H9 (cell line): Measurements from ENCODE around the gene PFN1. TPM values are rescaled to one million over a fixed set of nuclear protein-coding genes. Genes with fewer than 3 reads are reported as not detected.

Experiments used
- DNase-seq: peaks from one replicate; pipeline ENCODE4 v3.0.0-alpha.2; 2017
- H2AFZ ChIP-seq: one replicate; pipeline ENCODE4 v1.6.1; 2013; ENCODE audit warnings: mild to moderate bottlenecking, low read length, control low read depth, moderate library complexity
- H2AK5ac ChIP-seq: 2 replicates; pipeline ENCODE4 v1.6.1; 2013; ENCODE audit warnings: low read length, control low read depth, mixed read lengths; ENCODE audit not compliant: insufficient read length
- H2BK120ac ChIP-seq: one replicate; pipeline ENCODE4 v1.6.1; 2013; ENCODE audit warnings: low read depth, mild to moderate bottlenecking, low read length, control low read depth, inconsistent platforms; ENCODE audit not compliant: poor library complexity, severe bottlenecking
- H2BK12ac ChIP-seq: 2 replicates; pipeline ENCODE4 v1.6.1; 2013; ENCODE audit warnings: low read length, control low read depth, mixed read lengths, low read depth; ENCODE audit not compliant: insufficient read length
- H2BK15ac ChIP-seq: 2 replicates; pipeline ENCODE4 v1.6.1; 2013; ENCODE audit warnings: low read depth, low read length, control low read depth
- H2BK20ac ChIP-seq: one replicate; pipeline ENCODE4 v1.6.1; 2013; ENCODE audit warnings: low read depth, mild to moderate bottlenecking, low read length, control low read depth, inconsistent platforms; ENCODE audit not compliant: poor library complexity, severe bottlenecking
- H2BK5ac ChIP-seq: 2 replicates; pipeline ENCODE4 v1.6.1; 2013; ENCODE audit warnings: low read length, control low read depth, mixed read lengths; ENCODE audit not compliant: insufficient read length
- H3K14ac ChIP-seq: 2 replicates; pipeline ENCODE4 v1.6.1; 2013; ENCODE audit warnings: low read length, control low read depth; ENCODE audit not compliant: insufficient read depth
- H3K18ac ChIP-seq: 2 replicates; pipeline ENCODE4 v1.6.1; 2013; ENCODE audit warnings: low read depth, mild to moderate bottlenecking, mixed read lengths, low read length, control low read depth; ENCODE audit not compliant: insufficient read length
- H3K23ac ChIP-seq: 2 replicates; pipeline ENCODE4 v1.6.1; 2013; ENCODE audit warnings: low read length, control low read depth, mixed read lengths, low read depth; ENCODE audit not compliant: insufficient read length
- H3K23me2 ChIP-seq: 2 replicates; pipeline ENCODE4 v1.6.1; 2013; ENCODE audit warnings: low read depth, mild to moderate bottlenecking, mixed read lengths, low read length, control low read depth; ENCODE audit not compliant: insufficient read length, poor library complexity, severe bottlenecking
- H3K27ac ChIP-seq: 2 replicates; pipeline ENCODE4 v1.5.1; 2013; ENCODE audit warnings: low read length, control low read depth, mixed read lengths, low read depth; ENCODE audit not compliant: insufficient read length
- H3K27me3 ChIP-seq: 2 replicates; pipeline ENCODE4 v1.6.1; 2013; ENCODE audit warnings: low read length, control low read depth, inconsistent platforms; ENCODE audit not compliant: insufficient read depth
- H3K4ac ChIP-seq: 2 replicates; pipeline ENCODE4 v1.6.1; 2013; ENCODE audit warnings: low read depth, mild to moderate bottlenecking, control low read depth, inconsistent platforms, low read length, moderate library complexity
- H3K4me1 ChIP-seq: 2 replicates; pipeline ENCODE4 v1.6.1; 2013; ENCODE audit warnings: low read length, control low read depth, inconsistent platforms; ENCODE audit not compliant: insufficient read depth
- H3K4me2 ChIP-seq: 2 replicates; pipeline ENCODE4 v1.6.1; 2013; ENCODE audit warnings: low read length, control low read depth, mixed read lengths; ENCODE audit not compliant: insufficient read length, insufficient read depth
- H3K56ac ChIP-seq: 2 replicates; pipeline ENCODE4 v1.6.1; 2013; ENCODE audit warnings: low read depth, mild to moderate bottlenecking, mixed read lengths, low read length, control low read depth; ENCODE audit not compliant: insufficient read length
- H3K79me1 ChIP-seq: 2 replicates; pipeline ENCODE4 v1.6.1; 2013; ENCODE audit warnings: low read depth, mild to moderate bottlenecking, moderate library complexity, low read length, control low read depth, inconsistent platforms; ENCODE audit not compliant: insufficient read depth, poor library complexity, severe bottlenecking
- H3K79me2 ChIP-seq: 2 replicates; pipeline ENCODE4 v1.6.1; 2013; ENCODE audit warnings: low read length, control low read depth, inconsistent platforms; ENCODE audit not compliant: insufficient read depth
- H3K9ac ChIP-seq: 2 replicates; pipeline ENCODE4 v1.6.1; 2013; ENCODE audit warnings: low read length, control low read depth, mixed read lengths; ENCODE audit not compliant: insufficient read length; ENCODE audit errors: extremely low read depth
- H3K9me3 ChIP-seq: one replicate; pipeline ENCODE4 v1.6.1; 2013; ENCODE audit warnings: low read depth, low read length, inconsistent platforms; ENCODE audit not compliant: control insufficient read depth
- H3T11ph ChIP-seq: one replicate; pipeline ENCODE4 v1.6.1; 2013; ENCODE audit warnings: mild to moderate bottlenecking, low read length, control low read depth, inconsistent platforms
- H4K20me1 ChIP-seq: one replicate; pipeline ENCODE4 v1.6.1; 2013; ENCODE audit not compliant: control insufficient read depth, insufficient read length, insufficient read depth
- H4K5ac ChIP-seq: 2 replicates; pipeline ENCODE4 v1.6.1; 2013; ENCODE audit warnings: low read depth, mild to moderate bottlenecking, mixed read lengths, low read length, control low read depth; ENCODE audit not compliant: insufficient read length
- H4K8ac ChIP-seq: replicated peaks from 2 replicates; pipeline ENCODE4 v1.6.1; 2013; ENCODE audit warnings: low read length, control low read depth, mixed read lengths, low read depth; ENCODE audit not compliant: insufficient read length
- H4K91ac ChIP-seq: 2 replicates; pipeline ENCODE4 v1.6.1; 2013; ENCODE audit warnings: low read depth, mild to moderate bottlenecking, moderate library complexity, mixed read lengths, low read length, control low read depth; ENCODE audit not compliant: insufficient read length
- H3K27ac Mint-ChIP-seq, 3 experiments: 2 replicates in 2 of 3; 3 replicates in 1 of 3; pipeline ENCODE4 v1.8.0; 2020 to 2021; ENCODE audit warnings: mixed read lengths in 3 of 3, mild to moderate bottlenecking in 1 of 3, moderate library complexity in 1 of 3
- H3K27me3 Mint-ChIP-seq: 2 replicates; pipeline ENCODE4 v1.8.0; 2021; ENCODE audit warnings: low read depth, mild to moderate bottlenecking, moderate library complexity, mixed read lengths
- H3K36me3 Mint-ChIP-seq, 3 experiments: 2 replicates in 2 of 3; 3 replicates in 1 of 3; pipeline ENCODE4 v1.8.0; 2020 to 2021; ENCODE audit warnings: low read depth in 3 of 3, mixed read lengths in 3 of 3; ENCODE audit not compliant: insufficient read depth in 1 of 3
- H3K4me1 Mint-ChIP-seq, 2 experiments: 2 replicates each; pipeline ENCODE4 v1.8.0; 2020; ENCODE audit warnings: mixed read lengths in 2 of 2
- H3K4me3 Mint-ChIP-seq, 2 experiments: 2 replicates in 1 of 2; 3 replicates in 1 of 2; pipeline ENCODE4 v1.8.0; 2020 to 2021; ENCODE audit warnings: mild to moderate bottlenecking in 2 of 2, mixed read lengths in 2 of 2, moderate library complexity in 1 of 2
- H3K9me3 Mint-ChIP-seq, 2 experiments: 2 replicates in 1 of 2; 3 replicates in 1 of 2; pipeline ENCODE4 v1.8.0; 2020; ENCODE audit warnings: mild to moderate bottlenecking in 2 of 2, mixed read lengths in 2 of 2, moderate library complexity in 1 of 2
- WGBS: extraction: QIAGEN DNeasy Blood & Tissue Kit; methylation state at CpG from one replicate; pipeline ENCODE4 v1.1.7; 2013; ENCODE audit warnings: missing lambda C conversion rate, low lambda C conversion rate, mixed read lengths; ENCODE audit not compliant: insufficient read length; ENCODE audit errors: extremely low coverage; 5-methylcytosine and 5-hydroxymethylcytosine counted together
- total RNA-seq: library from RNA; stranded (reverse); gene quantifications from 2 replicates; pipeline ENCODE4 v1.2.1, GENCODE V29; 2021
- TF ChIP-seq, protein P1 (sequence below): fragments of 200-600 bp; sonication (generic); conservative IDR thresholded peaks from 3 replicates; pipeline ENCODE4 v1.8.0; 2021; ENCODE audit warnings: antibody characterized with exemption, mild to moderate bottlenecking

The PFN1 gene
- total RNA-seq, 1 experiment from 2014 or later = 1,149 TPM

DNA sequence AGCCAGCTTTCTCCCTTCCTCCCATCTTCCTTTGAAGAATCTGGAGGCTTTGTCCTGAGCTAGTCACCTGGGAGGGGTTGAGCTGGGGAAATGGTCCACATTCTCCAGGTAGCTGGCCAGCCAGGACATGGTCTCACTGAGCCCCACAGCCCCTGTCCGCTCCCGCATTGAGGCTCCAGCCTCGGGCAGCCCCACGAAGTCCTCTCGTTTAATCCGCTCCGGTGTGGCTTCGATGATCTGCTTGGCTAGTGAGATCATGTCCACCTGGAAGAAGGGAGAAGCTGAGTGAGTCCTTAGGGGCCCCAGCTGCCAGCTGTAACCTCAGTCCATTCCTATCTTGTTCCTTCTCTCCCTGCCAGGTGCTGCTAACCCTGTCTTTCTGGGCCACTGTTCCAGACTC lies 21.9 kb upstream of the PFN1 start:
- Mint-ChIP-seq H3K4me3 (0 out of 5 replicates have a peak overlapping the region, but pooled peaks of 1 of the 2 experiments have one; percentile 31), H3K4me1 (peaks cover 36 to 38% of the 10 kb centered on the region in 2 experiments), H3K9me3 (peaks cover 2 to 12% of the 10 kb centered on the region in 2 experiments; a peak in 4 of 5 replicates), H3K36me3 (peaks cover 29 to 44% (median 38%) of the 10 kb centered on the region in 3 experiments), H3K27me3 (peaks cover 26% of the 10 kb centered on the region), H3K27ac (no peak overlapping the region)
- no peak overlapping the region for H3K18ac ChIP-seq
- no peak overlapping the region for H3K23ac ChIP-seq
- H3K79me2 ChIP-seq = peaks cover 2% of the 10 kb centered on the region; the same call in 1 of the 2 replicates
- no peak overlapping the region for H3K14ac ChIP-seq
- no peak overlapping the region for H3K4me2 ChIP-seq
- TF ChIP-seq, protein P1, sequence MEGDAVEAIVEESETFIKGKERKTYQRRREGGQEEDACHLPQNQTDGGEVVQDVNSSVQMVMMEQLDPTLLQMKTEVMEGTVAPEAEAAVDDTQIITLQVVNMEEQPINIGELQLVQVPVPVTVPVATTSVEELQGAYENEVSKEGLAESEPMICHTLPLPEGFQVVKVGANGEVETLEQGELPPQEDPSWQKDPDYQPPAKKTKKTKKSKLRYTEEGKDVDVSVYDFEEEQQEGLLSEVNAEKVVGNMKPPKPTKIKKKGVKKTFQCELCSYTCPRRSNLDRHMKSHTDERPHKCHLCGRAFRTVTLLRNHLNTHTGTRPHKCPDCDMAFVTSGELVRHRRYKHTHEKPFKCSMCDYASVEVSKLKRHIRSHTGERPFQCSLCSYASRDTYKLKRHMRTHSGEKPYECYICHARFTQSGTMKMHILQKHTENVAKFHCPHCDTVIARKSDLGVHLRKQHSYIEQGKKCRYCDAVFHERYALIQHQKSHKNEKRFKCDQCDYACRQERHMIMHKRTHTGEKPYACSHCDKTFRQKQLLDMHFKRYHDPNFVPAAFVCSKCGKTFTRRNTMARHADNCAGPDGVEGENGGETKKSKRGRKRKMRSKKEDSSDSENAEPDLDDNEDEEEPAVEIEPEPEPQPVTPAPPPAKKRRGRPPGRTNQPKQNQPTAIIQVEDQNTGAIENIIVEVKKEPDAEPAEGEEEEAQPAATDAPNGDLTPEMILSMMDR = no peak
- H2BK12ac ChIP-seq = no peak overlapping the region
- H2BK120ac ChIP-seq = no peak overlapping the region
- H3K4me1 ChIP-seq = peaks cover 10% of the 10 kb centered on the region; the same call in 1 of the 2 replicates
- no peak overlapping the region for H3K4ac ChIP-seq
- no peak overlapping the region for H3K27ac ChIP-seq
- H4K5ac ChIP-seq = no peak overlapping the region
- no peaks in the 10 kb centered on the region for H4K20me1 ChIP-seq
- no peak overlapping the region for H2BK15ac ChIP-seq
- H3K56ac ChIP-seq = no peak overlapping the region
- no peak overlapping the region for H4K91ac ChIP-seq
- H3K27me3 ChIP-seq = peaks cover 11% of the 10 kb centered on the region; the same call in 1 of the 2 replicates
- no CpG with 5 or more reads among the region's 8 CpGs for WGBS
- H3T11ph ChIP-seq = no peak overlapping the region
- H2AFZ ChIP-seq = no peak overlapping the region
- H2BK20ac ChIP-seq = no peak overlapping the region
- no peak for DNase-seq
- peaks cover under 1% of the 10 kb centered on the region for H3K79me1 ChIP-seq
- peaks cover 23% of the 10 kb centered on the region for H3K23me2 ChIP-seq
- H3K9me3 ChIP-seq = no peaks in the 10 kb centered on the region
- no peak overlapping the region for H2AK5ac ChIP-seq
- no peak overlapping the region for H3K9ac ChIP-seq
- H4K8ac ChIP-seq = no peak overlapping the region
- H2BK5ac ChIP-seq = no peak overlapping the region
